ENCODE data around the gene ZKSCAN5. TPM values are rescaled to one million over a fixed set of nuclear protein-coding genes. Genes with fewer than 3 reads are reported as not detected.
A peak's percentile ranks its signal among the peaks of the same experiment; 100 is the strongest.

Gene ZKSCAN5
- total RNA-seq, result 10 to 100 TPM; 11.5 to 13.3 TPM

- no peaks in the 10 kb centered on the region for H3K9me3 Mint-ChIP-seq
- DNase-seq (ENCODE audit: low spot score), result peak; percentile 98
- peak within 1 kb of the TSS; percentile 91 for H3K4me3 Mint-ChIP-seq
- H3K27ac Mint-ChIP-seq, result peak within 1 kb of the TSS; percentile 84 to 94
- no peaks in the 10 kb centered on the region for H3K27me3 Mint-ChIP-seq
- ATAC-seq, result peak; percentile 90 to 93
- H3K36me3 Mint-ChIP-seq, result no peaks in the 10 kb centered on the region
- peaks cover 21 to 23% of the 10 kb centered on the region in 2 donors for H3K4me1 Mint-ChIP-seq (ENCODE audit: low read depth in 2 of 2)
Measured at GRCh38 chr7:99504603-99505323, at the start of gene ZKSCAN5. ZKSCAN5 (plus strand) TSS chr7:99504662; CDS start chr7:99506045, 1,383 bp downstream.

- H3K36me3 Mint-ChIP-seq, result peaks cover 5% of the 10 kb centered on the region
- no peak for ATAC-seq
- no peak overlapping the region for H3K27ac Mint-ChIP-seq
- H3K27me3 Mint-ChIP-seq, result no peaks in the 10 kb centered on the region
- H3K4me3 Mint-ChIP-seq, result no peak overlapping the region
- no peak for DNase-seq (ENCODE audit: low spot score)
- H3K9me3 Mint-ChIP-seq, result no peaks in the 10 kb centered on the region
- peaks cover 0 to 19% of the 10 kb centered on the region in 2 donors for H3K4me1 Mint-ChIP-seq (ENCODE audit: low read depth in 2 of 2)
Measured at GRCh38 chr7:99455874-99456273, 48.6 kb upstream of the ZKSCAN5 start.

DNA sequence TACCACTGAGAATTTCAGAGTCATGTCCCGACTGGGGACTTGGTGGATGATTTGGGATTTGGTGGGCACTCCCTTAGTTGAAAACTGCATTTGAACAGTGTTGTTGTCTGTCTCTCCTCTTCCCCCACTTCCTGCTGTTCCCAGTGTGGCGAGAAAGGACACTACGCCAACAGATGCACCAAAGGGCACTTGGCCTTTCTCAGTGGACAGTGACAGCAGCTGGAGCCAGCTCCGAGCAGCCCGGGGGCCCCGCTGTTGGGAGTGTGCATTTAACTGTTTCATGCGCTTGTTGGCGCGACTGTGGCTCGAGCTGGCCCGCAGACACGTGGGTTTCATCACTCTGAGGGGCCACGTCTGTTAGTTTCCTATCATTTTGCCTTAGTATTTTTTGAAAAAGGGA, 48.2 kb upstream of the ZKSCAN5 start:
- Mint-ChIP-seq H3K4me3 (no peak overlapping the region), H3K36me3 (peaks cover 5% of the 10 kb centered on the region), H3K27ac (no peak overlapping the region), H3K9me3 (no peaks in the 10 kb centered on the region), H3K4me1 (ENCODE audit: low read depth in 2 of 2) (peaks cover 0 to 16% of the 10 kb centered on the region in 2 donors), H3K27me3 (no peaks in the 10 kb centered on the region)
- DNase-seq (ENCODE audit: low spot score), result no peak
- ATAC-seq, result no peak

DNA sequence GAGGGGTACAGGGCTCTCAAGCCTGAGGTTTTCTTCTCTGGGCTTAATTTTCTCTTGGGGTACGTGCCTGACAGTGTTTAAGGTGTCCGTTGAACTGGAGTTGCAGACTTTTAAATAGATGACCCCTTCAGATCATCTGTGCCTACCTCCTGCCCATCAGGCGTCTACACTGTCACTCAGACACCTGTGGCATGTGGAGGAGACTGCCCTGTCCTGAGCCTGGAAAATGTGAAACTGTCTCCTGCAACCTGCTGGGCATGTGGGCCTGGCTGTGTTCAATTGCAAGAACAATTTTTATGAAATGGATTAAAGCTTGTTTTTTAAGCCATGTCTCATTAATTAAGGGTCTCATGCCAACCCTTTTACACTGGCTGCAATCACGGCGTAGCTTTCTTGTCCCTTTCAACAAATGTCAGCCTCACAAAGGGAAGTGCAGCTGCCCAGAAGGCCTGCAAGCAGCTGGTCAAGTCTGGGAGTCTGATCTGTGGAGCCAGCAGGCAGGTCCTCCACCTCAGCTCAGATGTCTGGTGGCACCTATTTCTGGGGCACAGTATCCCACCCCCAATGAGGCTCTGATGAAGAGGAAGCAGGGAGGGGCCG, 47.3 kb upstream of the ZKSCAN5 start:
- DNase-seq (ENCODE audit: low spot score) (no peak), ATAC-seq (no peak)
- H3K4me1 Mint-ChIP-seq (ENCODE audit: low read depth in 2 of 2), result peaks cover 0 to 16% of the 10 kb centered on the region in 2 donors
- no peaks in the 10 kb centered on the region for H3K27me3 Mint-ChIP-seq
- no peaks in the 10 kb centered on the region for H3K9me3 Mint-ChIP-seq
- peaks cover 5% of the 10 kb centered on the region for H3K36me3 Mint-ChIP-seq
- H3K27ac Mint-ChIP-seq, result no peak overlapping the region
- no peak overlapping the region for H3K4me3 Mint-ChIP-seq

- no peaks in the 10 kb centered on the region for H3K27me3 Mint-ChIP-seq
- H3K36me3 Mint-ChIP-seq, result peaks cover 5% of the 10 kb centered on the region
- H3K4me3 Mint-ChIP-seq, result no peak overlapping the region
- DNase-seq (ENCODE audit: low spot score) (no peak), ATAC-seq (no peak)
- H3K27ac Mint-ChIP-seq, result no peak overlapping the region
- H3K4me1 Mint-ChIP-seq (ENCODE audit: low read depth in 2 of 2), result peaks cover 3 to 19% of the 10 kb centered on the region in 2 donors
- no peaks in the 10 kb centered on the region for H3K9me3 Mint-ChIP-seq
Measured at GRCh38 chr7:99457650-99458493, 46.6 kb upstream of the ZKSCAN5 start.

DNA sequence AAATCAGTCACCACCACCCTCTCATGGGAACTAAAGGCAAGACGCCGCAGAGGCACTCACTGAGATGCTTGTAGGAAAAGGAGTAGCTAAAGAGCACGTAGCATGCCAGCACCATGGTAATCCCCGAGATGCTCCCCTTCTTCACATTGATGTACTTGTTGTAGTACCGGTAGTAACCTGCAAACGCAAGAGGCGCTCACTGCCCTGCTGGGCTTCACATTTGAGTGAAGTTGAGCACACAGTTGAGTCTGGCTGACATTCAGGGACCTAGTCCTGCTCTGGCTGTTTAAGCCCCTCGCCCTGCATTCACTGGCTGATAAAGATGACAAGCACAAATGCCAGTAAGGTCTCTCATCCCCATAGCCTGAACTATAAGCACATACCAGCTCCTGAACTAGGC, 45.4 kb upstream of the ZKSCAN5 start:
- no peaks in the 10 kb centered on the region for H3K9me3 Mint-ChIP-seq
- peaks cover 12 to 22% of the 10 kb centered on the region in 2 donors for H3K4me1 Mint-ChIP-seq (ENCODE audit: low read depth in 2 of 2)
- H3K36me3 Mint-ChIP-seq, result peaks cover 9% of the 10 kb centered on the region
- DNase-seq (ENCODE audit: low spot score), result no peak
- H3K4me3 Mint-ChIP-seq, result no peak overlapping the region
- ATAC-seq, result peak in 1 of 2 donors; percentile 56
- H3K27me3 Mint-ChIP-seq, result no peaks in the 10 kb centered on the region
- H3K27ac Mint-ChIP-seq, result no peak overlapping the region

DNA sequence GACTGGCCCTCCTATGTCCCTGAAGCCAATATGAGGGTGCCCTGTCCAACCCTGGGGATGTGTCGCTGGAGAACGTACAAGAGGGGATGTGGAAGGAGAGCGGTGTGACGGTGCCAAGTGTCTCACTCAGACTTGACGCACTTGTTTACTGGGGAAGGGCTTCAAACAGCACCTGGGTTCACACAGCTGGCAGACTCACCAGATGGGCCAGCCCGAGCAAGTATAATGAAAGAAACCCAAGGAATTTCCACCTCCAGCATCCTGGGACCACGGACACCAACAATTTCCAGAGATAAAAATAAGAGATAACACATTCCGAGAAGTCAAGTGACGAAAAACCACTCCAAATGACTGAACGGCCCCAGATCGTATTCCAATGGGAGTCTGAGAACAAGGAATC, 43.8 kb upstream of the ZKSCAN5 start:
- no peak for DNase-seq (ENCODE audit: low spot score)
- Mint-ChIP-seq H3K36me3 (peaks cover 9% of the 10 kb centered on the region), H3K9me3 (no peaks in the 10 kb centered on the region), H3K27ac (peak overlapping the region; percentile 15 to 30), H3K4me3 (no peak overlapping the region), H3K27me3 (no peaks in the 10 kb centered on the region), H3K4me1 (ENCODE audit: low read depth in 2 of 2) (peaks cover 19 to 29% of the 10 kb centered on the region in 2 donors)
- no peak for ATAC-seq

GRCh38 chr7:99461221-99461620, 43.2 kb upstream of the ZKSCAN5 start:
- no peaks in the 10 kb centered on the region for H3K27me3 Mint-ChIP-seq
- ATAC-seq, result no peak
- DNase-seq (ENCODE audit: low spot score), result no peak
- H3K9me3 Mint-ChIP-seq, result no peaks in the 10 kb centered on the region
- H3K4me1 Mint-ChIP-seq (ENCODE audit: low read depth in 2 of 2), result peaks cover 24 to 34% of the 10 kb centered on the region in 2 donors
- H3K36me3 Mint-ChIP-seq, result peaks cover 9% of the 10 kb centered on the region
- no peak overlapping the region for H3K4me3 Mint-ChIP-seq
- H3K27ac Mint-ChIP-seq, result no peak overlapping the region

- Mint-ChIP-seq H3K27ac (peak overlapping the region; percentile 83 to 93), H3K4me1 (ENCODE audit: low read depth in 2 of 2) (peaks cover 24 to 28% of the 10 kb centered on the region in 2 donors), H3K9me3 (no peaks in the 10 kb centered on the region), H3K4me3 (peak overlapping the region; percentile 96), H3K27me3 (no peaks in the 10 kb centered on the region), H3K36me3 (peaks cover 4% of the 10 kb centered on the region)
- ATAC-seq (peak in 1 of 2 donors; percentile 1), DNase-seq (ENCODE audit: low spot score) (no peak)
Measured at GRCh38 chr7:99465421-99465768, 39.1 kb upstream of the ZKSCAN5 start.

GRCh38 chr7:99468336-99468918, 36.0 kb upstream of the ZKSCAN5 start:
- Mint-ChIP-seq H3K9me3 (no peaks in the 10 kb centered on the region), H3K27me3 (no peaks in the 10 kb centered on the region), H3K4me3 (no peak overlapping the region), H3K36me3 (peaks cover 9% of the 10 kb centered on the region), H3K27ac (no peak overlapping the region), H3K4me1 (ENCODE audit: low read depth in 2 of 2) (peaks cover 32 to 36% of the 10 kb centered on the region in 2 donors)
- DNase-seq (ENCODE audit: low spot score), result no peak
- ATAC-seq, result no peak

DNA sequence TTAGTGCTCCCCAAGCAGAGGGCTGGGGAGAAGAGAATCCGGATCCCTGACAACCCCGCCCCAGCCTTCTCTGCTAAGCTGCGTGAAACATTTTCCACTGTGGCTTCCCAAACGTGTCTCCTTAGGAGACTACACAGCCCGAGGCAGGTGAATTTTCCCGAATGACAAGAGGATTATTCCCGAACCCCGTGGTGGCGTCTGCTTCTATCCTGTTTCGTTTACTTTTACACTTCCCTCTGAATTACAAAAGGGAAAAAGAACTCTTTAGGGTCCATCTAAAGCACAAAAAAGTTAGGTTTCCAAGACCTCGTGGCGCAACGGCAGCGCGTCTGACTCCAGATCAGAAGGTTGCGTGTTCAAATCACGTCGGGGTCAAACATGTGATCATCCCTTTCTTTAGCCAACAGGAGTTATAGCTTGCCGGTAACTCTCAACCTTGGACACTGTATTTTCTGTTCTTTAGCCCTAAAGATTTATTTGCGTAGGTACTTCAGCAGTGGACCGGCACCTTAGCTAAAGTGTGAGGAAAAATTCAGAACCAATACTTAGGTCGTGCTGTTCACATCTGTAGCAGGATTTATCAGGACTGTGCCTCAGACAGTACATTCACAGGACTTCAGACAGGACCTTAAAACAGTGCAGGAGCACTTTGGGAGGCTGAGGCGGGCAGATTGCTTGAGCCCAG, 34.9 kb upstream of the ZKSCAN5 start:
- Mint-ChIP-seq H3K4me3 (no peak overlapping the region), H3K27ac (no peak overlapping the region), H3K27me3 (no peaks in the 10 kb centered on the region), H3K36me3 (peaks cover 5% of the 10 kb centered on the region), H3K4me1 (ENCODE audit: low read depth in 2 of 2) (peaks cover 27 to 31% of the 10 kb centered on the region in 2 donors), H3K9me3 (no peaks in the 10 kb centered on the region)
- ATAC-seq (no peak), DNase-seq (ENCODE audit: low spot score) (no peak)

DNA sequence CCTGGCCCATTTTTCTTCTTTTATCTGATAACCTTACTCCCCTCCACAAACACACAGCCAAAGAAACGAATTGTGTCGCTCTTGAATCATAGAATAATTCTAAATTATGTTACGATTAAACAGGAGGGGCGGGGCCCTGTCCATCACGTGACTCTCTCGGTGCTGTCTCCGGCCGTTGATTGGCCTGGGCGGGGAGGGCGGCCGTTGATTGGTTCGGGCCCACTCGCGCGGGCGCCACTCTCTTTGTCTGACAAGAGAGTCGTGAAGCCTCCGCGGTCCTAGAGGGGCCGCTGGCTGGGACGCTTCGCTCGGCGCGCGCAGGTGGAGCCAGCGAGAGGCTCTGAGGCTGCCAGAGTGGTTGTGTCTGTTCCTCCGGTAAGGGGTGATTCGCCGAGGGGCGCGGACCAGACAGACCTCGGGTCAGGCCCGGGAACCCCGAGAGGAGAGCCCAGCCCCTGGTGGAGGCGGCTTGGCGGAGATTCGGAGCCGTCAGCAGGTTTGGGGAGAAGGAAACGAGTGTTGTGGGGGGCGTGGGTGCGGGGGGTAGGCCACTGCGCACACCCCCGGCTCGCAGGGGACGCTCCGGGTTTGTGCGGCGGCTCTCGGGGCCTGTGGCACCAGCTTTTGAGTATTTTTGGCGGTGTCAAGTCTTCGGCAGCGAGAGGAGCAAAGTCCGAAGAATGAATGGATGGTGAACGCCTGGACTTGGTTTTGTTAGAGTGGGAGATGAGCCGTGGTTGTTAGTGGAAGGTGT, 31.7 kb upstream of the ZKSCAN5 start, which contains the start of gene ZNF789:
Gene ZNF789 (plus strand): TSS at position 330 of the 754 bp plus-strand sequence. CDS start 3,567 bp downstream, outside the sequence.
- Mint-ChIP-seq H3K36me3 (peaks cover 10% of the 10 kb centered on the region), H3K9me3 (no peaks in the 10 kb centered on the region), H3K4me1 (ENCODE audit: low read depth in 2 of 2) (peaks cover 17 to 28% of the 10 kb centered on the region in 2 donors), H3K27me3 (no peaks in the 10 kb centered on the region), H3K4me3 (peak within 1 kb of the TSS; percentile 98), H3K27ac (peak within 1 kb of the TSS; percentile 90 to 95)
- peak; percentile 98 for DNase-seq (ENCODE audit: low spot score)
- ATAC-seq, result peak; percentile 99 to 100

GRCh38 chr7:99473315-99473596, 31.2 kb upstream of the ZKSCAN5 start:
- Mint-ChIP-seq H3K27me3 (no peaks in the 10 kb centered on the region), H3K4me3 (peak overlapping the region; percentile 98), H3K36me3 (peaks cover 10% of the 10 kb centered on the region), H3K9me3 (no peaks in the 10 kb centered on the region), H3K27ac (peak overlapping the region; percentile 90 to 95), H3K4me1 (ENCODE audit: low read depth in 2 of 2) (peaks cover 21 to 33% of the 10 kb centered on the region in 2 donors)
- ATAC-seq, result no peak
- DNase-seq (ENCODE audit: low spot score), result no peak

All from natural killer cell treated with Interleukin-12 subunit alpha and Interleukin-12 subunit beta and Interleukin-15 and Interleukin-18, amount 100 ng/mL, for 72 hours (primary cell).